Thyroid gland (tissue), 4 donors: Measurements from ENCODE around the gene EHD2. TPM values are rescaled to one million over a fixed set of nuclear protein-coding genes. Genes with fewer than 3 reads are reported as not detected.

Experiments used
- DNase-seq, 2 donors: peaks; one replicate each; pipeline ENCODE4 v3.0.0-alpha.2; 2019
- H3K27ac ChIP-seq, 3 donors: fragments of 200-600 bp; sonication (generic); 1 replicate in 2 of 3; 2 replicates in 1 of 3; pipeline ENCODE4 v1.5.1; 2016 to 2019; ENCODE audit warnings: mild to moderate bottlenecking in 1 of 3, moderate library complexity in 1 of 3
- H3K27me3 ChIP-seq: fragments of 200-600 bp; sonication (generic); one replicate; pipeline ENCODE4 v1.5.1; 2019
- H3K36me3 ChIP-seq, 2 donors: fragments of 200-600 bp; sonication (generic); one replicate each; pipeline ENCODE4 v1.5.1; 2016 to 2019
- H3K4me1 ChIP-seq, 2 donors: fragments of 200-600 bp; sonication (generic); one replicate each; pipeline ENCODE4 v1.5.1; 2017 to 2019
- H3K4me3 ChIP-seq, 3 donors: fragments of 200-600 bp; sonication (generic); replicated peaks in 1 of 3; 1 replicate in 2 of 3; 2 replicates in 1 of 3; pipeline ENCODE4 v1.5.1; 2016; ENCODE audit warnings: mild to moderate bottlenecking in 1 of 3
- H3K9me3 ChIP-seq: fragments of 200-600 bp; sonication (generic); one replicate; pipeline ENCODE4 v1.5.1; 2017
- POLR2A ChIP-seq, 2 donors: fragments of 450-650 bp; IDR thresholded peaks; one replicate each; pipeline ENCODE4 v1.6.1; 2017; ENCODE audit warnings: antibody characterized with exemption in 2 of 2, mild to moderate bottlenecking in 2 of 2, moderate library complexity in 1 of 2
- WGBS, 2 donors: methylation state at CpG; one replicate each; pipeline ENCODE4 v1.1.5; 2017; 5-methylcytosine and 5-hydroxymethylcytosine counted together
- intact Hi-C: fragments of 100-400 bp; cut with DNase I; formaldehyde crosslinking; loops from one replicate; pipeline ENCODE4 v1.15.1; 2023
- total RNA-seq, 4 donors: library from RNA; depleted of rRNA; stranded (reverse); fragments of >200 nt; gene quantifications; one replicate each; pipeline ENCODE4 v1.2.3, GENCODE V29; 2016
- TF ChIP-seq, protein P1 (sequence below), 6 experiments: fragments of 200-600 bp in 3 of 6; fragments of 450-650 bp in 3 of 6; sonication (generic) in 3 of 6; IDR thresholded peaks; one replicate each; pipeline ENCODE4 v1.5.1; 2016 to 2019; ENCODE audit warnings: antibody characterized with exemption in 6 of 6, mild to moderate bottlenecking in 2 of 6, inconsistent platforms in 1 of 6, moderate library complexity in 1 of 6

The EHD2 gene
- total RNA-seq, 4 donors from 2014 or later: 41.9 to 48.0 (median 44.3) TPM

DNA sequence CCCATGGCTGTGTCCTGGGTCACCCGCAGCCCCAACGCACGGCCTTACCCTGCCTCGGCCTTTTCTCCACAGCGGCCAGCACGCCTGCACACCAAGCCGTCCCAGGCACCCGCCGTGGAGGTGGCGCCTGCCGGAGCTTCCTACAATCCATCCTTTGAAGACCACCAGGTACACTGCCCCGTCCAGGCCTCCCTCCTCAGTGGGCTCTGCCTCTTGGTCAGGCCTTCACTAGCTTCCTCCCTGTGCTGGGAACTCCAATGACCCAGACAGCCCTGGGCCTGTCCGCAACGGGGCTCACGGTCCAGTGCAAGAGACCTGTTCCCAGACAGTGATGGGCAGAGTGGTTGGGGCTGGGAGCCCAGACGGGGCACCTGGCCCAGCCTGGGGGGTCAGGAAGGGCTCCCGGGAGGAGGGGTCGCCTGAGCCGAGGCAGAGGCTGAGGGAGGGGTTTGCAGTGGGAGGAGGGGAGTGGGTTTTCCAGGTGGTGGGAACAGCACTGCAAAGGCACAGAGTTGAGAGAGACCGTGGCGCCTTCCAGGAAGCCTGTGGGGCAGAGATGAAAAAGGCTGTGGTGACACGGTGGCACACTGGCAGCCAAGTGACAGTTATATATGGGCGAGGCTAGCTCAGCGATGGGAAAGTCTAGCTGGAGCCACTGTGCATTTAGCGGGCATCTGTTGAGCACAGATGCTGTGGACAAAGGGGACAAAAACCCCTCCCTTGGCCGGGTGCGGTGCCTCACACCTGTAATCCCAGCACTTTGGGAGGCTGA is 39.4 kb downstream of the EHD2 start:
- no peaks in the 10 kb centered on the region for H3K9me3 ChIP-seq
- peaks cover 92 to 97% of the 10 kb centered on the region in 2 donors for H3K36me3 ChIP-seq
- no peaks in the 10 kb centered on the region for H3K27me3 ChIP-seq
- no peak overlapping the region for H3K4me3 ChIP-seq
- intact Hi-C loops: no loop called here
- no peak for DNase-seq
- H3K27ac ChIP-seq: no peak overlapping the region
- no peak for TF ChIP-seq POLR2A (IDR thresholded peaks at IDR 0.05)
- TF ChIP-seq, protein P1, sequence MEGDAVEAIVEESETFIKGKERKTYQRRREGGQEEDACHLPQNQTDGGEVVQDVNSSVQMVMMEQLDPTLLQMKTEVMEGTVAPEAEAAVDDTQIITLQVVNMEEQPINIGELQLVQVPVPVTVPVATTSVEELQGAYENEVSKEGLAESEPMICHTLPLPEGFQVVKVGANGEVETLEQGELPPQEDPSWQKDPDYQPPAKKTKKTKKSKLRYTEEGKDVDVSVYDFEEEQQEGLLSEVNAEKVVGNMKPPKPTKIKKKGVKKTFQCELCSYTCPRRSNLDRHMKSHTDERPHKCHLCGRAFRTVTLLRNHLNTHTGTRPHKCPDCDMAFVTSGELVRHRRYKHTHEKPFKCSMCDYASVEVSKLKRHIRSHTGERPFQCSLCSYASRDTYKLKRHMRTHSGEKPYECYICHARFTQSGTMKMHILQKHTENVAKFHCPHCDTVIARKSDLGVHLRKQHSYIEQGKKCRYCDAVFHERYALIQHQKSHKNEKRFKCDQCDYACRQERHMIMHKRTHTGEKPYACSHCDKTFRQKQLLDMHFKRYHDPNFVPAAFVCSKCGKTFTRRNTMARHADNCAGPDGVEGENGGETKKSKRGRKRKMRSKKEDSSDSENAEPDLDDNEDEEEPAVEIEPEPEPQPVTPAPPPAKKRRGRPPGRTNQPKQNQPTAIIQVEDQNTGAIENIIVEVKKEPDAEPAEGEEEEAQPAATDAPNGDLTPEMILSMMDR (IDR thresholded peaks at IDR 0.05): no peak
- 89 to 90% methylated on average over 26 to 27 of the region's 27 CpGs for WGBS, 2 donors
- no peaks in the 10 kb centered on the region for H3K4me1 ChIP-seq

DNA sequence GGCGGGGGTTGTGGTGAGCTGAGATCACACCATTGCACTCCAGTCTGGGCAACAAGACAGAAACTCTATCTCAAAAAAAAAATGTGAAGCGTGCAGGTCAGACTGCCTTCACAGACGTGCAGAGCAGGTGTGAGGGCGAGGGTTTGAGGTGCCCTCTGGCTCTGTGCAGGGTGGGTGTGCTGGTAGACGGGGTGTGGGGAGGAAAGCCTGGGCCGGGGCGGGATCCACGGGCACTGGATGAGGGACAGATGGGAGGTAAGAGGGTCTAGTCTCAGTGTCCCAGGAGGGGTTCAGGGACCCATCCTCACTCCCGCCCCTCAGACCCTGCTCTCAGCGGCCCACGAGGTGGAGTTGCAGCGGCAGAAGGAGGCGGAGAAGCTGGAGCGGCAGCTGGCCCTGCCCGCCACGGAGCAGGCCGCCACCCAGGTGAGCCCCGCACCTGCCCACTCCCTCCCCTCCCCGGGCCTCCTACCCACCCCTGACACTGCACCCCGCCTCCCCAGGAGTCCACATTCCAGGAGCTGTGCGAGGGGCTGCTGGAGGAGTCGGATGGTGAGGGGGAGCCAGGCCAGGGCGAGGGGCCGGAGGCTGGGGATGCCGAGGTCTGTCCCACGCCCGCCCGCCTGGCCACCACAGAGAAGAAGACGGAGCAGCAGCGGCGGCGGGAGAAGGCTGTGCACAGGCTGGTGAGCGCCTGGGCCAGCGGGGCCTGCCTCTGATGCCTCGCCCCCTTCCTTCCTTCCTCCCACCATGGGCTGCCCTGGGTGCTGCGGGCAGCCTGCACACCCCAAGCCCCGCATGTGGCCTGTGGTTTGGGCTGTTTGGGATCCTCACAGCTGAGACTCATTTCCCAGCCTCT is 41.2 kb downstream of the EHD2 start:
- no peaks in the 10 kb centered on the region for H3K27me3 ChIP-seq
- intact Hi-C loops: no loop called here
- 93 to 94% methylated on average over 26 to 29 of the region's 37 CpGs for WGBS, 2 donors
- no peaks in the 10 kb centered on the region for H3K4me1 ChIP-seq
- TF ChIP-seq, protein P1 (IDR thresholded peaks at IDR 0.05): no peak
- TF ChIP-seq POLR2A (IDR thresholded peaks at IDR 0.05): no peak
- no peaks in the 10 kb centered on the region for H3K9me3 ChIP-seq
- no peak for DNase-seq
- no peak overlapping the region for H3K4me3 ChIP-seq
- no peak overlapping the region for H3K27ac ChIP-seq
- peaks cover 81 to 97% of the 10 kb centered on the region in 2 donors for H3K36me3 ChIP-seq

GRCh38 chr19:47755065-47755761 is 42.0 kb downstream of the EHD2 start:
- intact Hi-C loops: no loop called here
- TF ChIP-seq, protein P1 (IDR thresholded peaks at IDR 0.05): no peak
- TF ChIP-seq POLR2A (IDR thresholded peaks at IDR 0.05): no peak
- Histone ChIP-seq H3K9me3 (no peaks in the 10 kb centered on the region), H3K27me3 (no peaks in the 10 kb centered on the region), H3K4me1 (no peaks in the 10 kb centered on the region), H3K36me3 (peaks cover 75 to 91% of the 10 kb centered on the region in 2 donors), H3K27ac (no peak overlapping the region), H3K4me3 (no peak overlapping the region)
- DNase-seq: no peak
- WGBS, 2 donors: 88 to 94% methylated on average over 30 to 35 of the region's 36 CpGs

DNA sequence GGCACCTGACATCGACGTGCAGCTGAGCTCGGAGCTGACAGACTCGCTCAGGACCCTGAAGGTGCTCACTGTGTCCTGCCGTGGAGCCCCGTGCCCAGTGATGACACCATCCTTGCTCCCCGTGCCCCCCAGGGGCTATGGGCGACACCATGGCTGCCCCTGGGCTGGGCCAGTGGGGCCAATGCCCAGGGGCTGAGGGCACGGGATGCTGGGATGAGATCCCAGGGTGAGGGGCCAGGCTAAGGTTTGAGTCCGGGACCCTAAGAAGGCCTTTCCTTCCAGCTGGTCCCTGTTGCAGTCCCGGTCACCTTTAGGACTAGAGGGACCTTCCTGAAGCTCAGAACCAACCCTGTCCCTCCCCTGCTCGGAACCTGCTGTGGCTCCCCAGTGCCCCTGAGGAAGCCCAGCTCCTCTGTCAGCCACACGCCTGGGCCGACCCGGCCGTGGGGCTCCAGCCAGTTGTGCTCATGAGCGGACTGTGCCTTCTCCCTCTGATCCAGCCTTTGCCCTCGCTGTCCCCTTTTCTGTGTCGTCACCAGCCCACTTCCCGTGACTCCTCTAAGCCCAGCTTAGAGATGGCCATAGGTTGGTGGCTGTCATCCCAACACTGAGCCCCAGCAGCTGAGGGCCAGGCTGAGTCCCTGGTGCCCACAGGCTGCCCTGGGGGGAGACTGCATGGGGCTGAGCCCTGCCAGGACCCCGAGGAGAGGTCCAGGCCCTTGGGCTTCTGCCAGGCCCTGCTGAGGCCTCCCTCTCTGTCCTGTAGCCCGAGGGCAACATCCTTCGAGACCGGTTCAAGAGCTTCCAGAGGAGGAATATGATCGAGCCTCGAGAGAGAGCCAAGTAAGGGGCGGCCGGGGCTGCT is 42.8 kb downstream of the EHD2 start:
- WGBS, 2 donors: 89 to 95% methylated on average over 19 to 24 of the region's 28 CpGs
- no peak for DNase-seq
- no peak overlapping the region for H3K4me3 ChIP-seq
- H3K27ac ChIP-seq: no peak overlapping the region
- H3K4me1 ChIP-seq: no peaks in the 10 kb centered on the region
- no peak for TF ChIP-seq POLR2A (IDR thresholded peaks at IDR 0.05)
- TF ChIP-seq, protein P1 (IDR thresholded peaks at IDR 0.05): no peak
- intact Hi-C loops: no loop called here
- peaks cover 67 to 83% of the 10 kb centered on the region in 2 donors for H3K36me3 ChIP-seq
- no peaks in the 10 kb centered on the region for H3K9me3 ChIP-seq
- no peaks in the 10 kb centered on the region for H3K27me3 ChIP-seq
